Colonic mucosa (tissue), 4 donors: Measurements from ENCODE around the gene COL6A6. TPM values are rescaled to one million over a fixed set of nuclear protein-coding genes. Genes with fewer than 3 reads are reported as not detected.
A peak's percentile ranks its signal among the peaks of the same experiment; 100 is the strongest.
"Not testable (repeated sequence)": the region's sequence is repeated elsewhere in the genome, so short reads cannot be mapped to it uniquely, and the experiment has no call there.

Source experiments
- DNase-seq: peaks from one replicate; pipeline ENCODE4 v3.0.0-alpha.2; 2020
- H3K27ac ChIP-seq: fragments of 200-600 bp; one replicate; pipeline ENCODE4 v1.8.0; 2021
- H3K27me3 ChIP-seq: fragments of 200-600 bp; one replicate; pipeline ENCODE4 v1.8.0; 2021
- H3K36me3 ChIP-seq: fragments of 200-600 bp; one replicate; pipeline ENCODE4 v1.8.0; 2021
- H3K4me1 ChIP-seq: fragments of 200-600 bp; one replicate; pipeline ENCODE4 v1.8.0; 2021; ENCODE audit warnings: mild to moderate bottlenecking
- H3K4me3 ChIP-seq: fragments of 200-600 bp; one replicate; pipeline ENCODE4 v1.8.0; 2021
- H3K9ac ChIP-seq, 2 donors: one replicate each; pipeline ENCODE4 v1.7.0; 2013; ENCODE audit warnings: control low read depth in 2 of 2, low read depth in 2 of 2, low read length in 2 of 2
- H3K9me3 ChIP-seq: fragments of 200-600 bp; one replicate; pipeline ENCODE4 v1.8.0; 2021
- intact Hi-C: fragments of 100-400 bp; cut with DNase I; formaldehyde crosslinking; loops from one replicate; pipeline ENCODE4 v1.14.1; 2022
- total RNA-seq, 2 donors: library from RNA; stranded (reverse); fragmentation: NEBNext Ultra II Directional in 1 of 2; extraction: Animal tissue kit (Norgen Biotek cat#: 25700) in 1 of 2; gene quantifications; one replicate each; pipeline ENCODE4 v1.2.1, GENCODE V29; 2021
- TF ChIP-seq, protein P1 (sequence below): fragments of 200-600 bp; IDR thresholded peaks from one replicate; pipeline ENCODE4 v1.8.0; 2022; ENCODE audit warnings: antibody characterized with exemption, mild to moderate bottlenecking
- donor health status: healthy.
- donor health status: DM: no; HTN: no; CAD: no.
- donor health status: DM: no; HTN: no; CAD: no.

The COL6A6 gene
- total RNA-seq, 2 donors from 2014 or later: not detected

DNA sequence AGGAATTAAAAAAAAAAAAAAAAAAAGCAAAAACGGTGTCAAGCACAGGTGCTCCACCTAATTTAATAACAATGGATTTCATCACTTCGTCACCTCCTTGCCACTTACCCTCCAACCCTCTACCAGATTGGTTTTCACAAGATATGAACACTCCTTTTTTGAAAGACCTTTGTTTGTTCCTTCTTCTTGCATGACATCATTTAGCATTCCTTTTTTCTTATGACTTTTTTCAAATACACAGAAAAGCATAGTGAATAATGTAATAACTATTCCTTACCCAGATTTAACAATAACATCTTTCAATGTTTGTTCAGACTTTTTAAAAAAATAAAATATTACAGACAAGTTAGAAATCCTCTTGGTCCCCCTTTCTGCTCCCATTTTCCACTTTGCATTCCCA lies 16.3 kb downstream of the COL6A6 start:
- Histone ChIP-seq H3K9ac (no peak overlapping the region), H3K9me3 (no peaks in the 10 kb centered on the region), H3K4me3 (no peak overlapping the region), H3K4me1 (no peaks in the 10 kb centered on the region), H3K27ac (no peak overlapping the region), H3K27me3 (no peaks in the 10 kb centered on the region), H3K36me3 (no peaks in the 10 kb centered on the region)
- no peak for DNase-seq
- TF ChIP-seq, protein P1, sequence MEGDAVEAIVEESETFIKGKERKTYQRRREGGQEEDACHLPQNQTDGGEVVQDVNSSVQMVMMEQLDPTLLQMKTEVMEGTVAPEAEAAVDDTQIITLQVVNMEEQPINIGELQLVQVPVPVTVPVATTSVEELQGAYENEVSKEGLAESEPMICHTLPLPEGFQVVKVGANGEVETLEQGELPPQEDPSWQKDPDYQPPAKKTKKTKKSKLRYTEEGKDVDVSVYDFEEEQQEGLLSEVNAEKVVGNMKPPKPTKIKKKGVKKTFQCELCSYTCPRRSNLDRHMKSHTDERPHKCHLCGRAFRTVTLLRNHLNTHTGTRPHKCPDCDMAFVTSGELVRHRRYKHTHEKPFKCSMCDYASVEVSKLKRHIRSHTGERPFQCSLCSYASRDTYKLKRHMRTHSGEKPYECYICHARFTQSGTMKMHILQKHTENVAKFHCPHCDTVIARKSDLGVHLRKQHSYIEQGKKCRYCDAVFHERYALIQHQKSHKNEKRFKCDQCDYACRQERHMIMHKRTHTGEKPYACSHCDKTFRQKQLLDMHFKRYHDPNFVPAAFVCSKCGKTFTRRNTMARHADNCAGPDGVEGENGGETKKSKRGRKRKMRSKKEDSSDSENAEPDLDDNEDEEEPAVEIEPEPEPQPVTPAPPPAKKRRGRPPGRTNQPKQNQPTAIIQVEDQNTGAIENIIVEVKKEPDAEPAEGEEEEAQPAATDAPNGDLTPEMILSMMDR: no peak
- intact Hi-C loops: no loop called here

DNA sequence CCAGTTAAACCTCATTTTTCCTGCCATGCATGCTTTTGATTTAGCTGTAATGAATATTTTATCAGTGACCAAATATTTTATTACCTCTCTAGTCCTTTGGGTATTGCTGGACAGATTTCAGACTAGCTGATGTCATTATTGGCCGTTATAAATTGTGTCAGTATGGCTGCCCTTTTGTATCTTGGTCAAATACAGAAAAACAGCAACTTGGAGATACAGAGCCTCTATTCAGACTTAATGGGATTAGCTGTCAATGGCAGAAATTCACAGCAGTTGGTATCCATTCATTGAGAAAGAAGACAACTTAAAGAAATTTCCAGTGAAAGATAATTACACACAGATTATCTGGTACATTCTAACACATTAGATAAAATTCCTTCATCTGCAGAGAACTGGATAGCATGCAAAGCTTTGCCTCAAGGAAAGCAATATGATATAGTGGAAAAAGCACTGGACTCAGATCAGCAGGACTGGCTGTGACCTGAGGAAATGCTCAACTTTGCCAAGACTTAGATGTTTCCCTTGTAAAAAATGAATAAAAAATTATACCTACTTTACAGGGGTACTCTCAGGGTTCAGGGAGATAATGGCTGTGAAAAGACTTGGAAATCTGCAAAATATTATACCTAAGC lies 20.8 kb downstream of the COL6A6 start:
- Histone ChIP-seq H3K27me3 (no peaks in the 10 kb centered on the region), H3K9me3 (no peaks in the 10 kb centered on the region), H3K36me3 (no peaks in the 10 kb centered on the region), H3K9ac (no peak overlapping the region), H3K4me3 (no peak overlapping the region), H3K27ac (no peak overlapping the region), H3K4me1 (no peaks in the 10 kb centered on the region)
- DNase-seq: no peak
- TF ChIP-seq, protein P1: no peak
- intact Hi-C loops: loop anchor here (2.0 kb wide), 1 partner anchor 261 kb away; no protein-coding TSS in a partner anchor

DNA sequence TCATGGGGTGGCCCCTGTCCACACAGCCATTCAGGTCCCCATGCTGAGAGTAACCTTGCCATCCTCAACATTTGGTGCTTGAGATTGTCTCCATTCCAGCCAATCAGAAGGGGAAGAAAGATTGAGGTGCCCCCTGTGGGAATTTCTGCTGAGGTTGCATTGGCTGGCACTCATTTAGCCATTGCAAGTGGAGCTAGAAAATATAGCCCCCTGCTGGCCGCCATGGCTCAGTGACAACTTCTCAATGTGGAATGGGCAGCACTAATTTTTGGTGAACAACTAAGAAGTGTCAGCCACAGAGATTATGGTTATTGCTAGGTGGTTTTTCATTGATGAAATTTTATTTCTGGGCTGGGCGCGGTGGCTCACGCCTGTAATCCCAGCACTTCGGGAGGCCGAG lies 22.0 kb downstream of the COL6A6 start:
- Histone ChIP-seq H3K4me3 (no peak overlapping the region), H3K27me3 (no peaks in the 10 kb centered on the region), H3K27ac (no peak overlapping the region), H3K9me3 (no peaks in the 10 kb centered on the region), H3K9ac (no peak overlapping the region), H3K4me1 (no peaks in the 10 kb centered on the region), H3K36me3 (no peaks in the 10 kb centered on the region)
- intact Hi-C loops: loop anchor here (2.0 kb wide), 1 partner anchor 262 kb away; no protein-coding TSS in a partner anchor
- TF ChIP-seq, protein P1: peak; percentile 27
- DNase-seq: peak; percentile 37

DNA sequence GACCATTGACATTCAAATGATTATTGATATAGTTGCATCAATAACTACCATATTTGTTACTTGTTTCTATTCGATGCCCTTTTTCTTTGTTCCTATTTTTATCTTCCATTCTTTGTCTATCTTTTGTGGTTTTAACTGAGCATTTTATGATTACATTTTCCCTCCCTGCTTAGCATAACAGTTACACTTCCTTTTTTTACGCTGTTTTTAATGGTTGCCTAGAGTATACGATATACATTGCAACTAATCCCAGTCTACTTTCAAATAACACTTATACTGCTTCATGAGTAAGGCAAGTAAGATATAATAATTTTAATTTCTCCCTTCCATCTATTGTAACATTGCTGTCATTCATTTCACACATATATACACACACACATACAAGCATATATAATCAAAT lies 26.3 kb downstream of the COL6A6 start:
- H3K36me3 ChIP-seq: no peaks in the 10 kb centered on the region

GRCh38 chr3:130546920-130547679 lies 30.1 kb downstream of the COL6A6 start:
- no peak for DNase-seq
- Histone ChIP-seq H3K27ac (no peak overlapping the region), H3K4me1 (no peaks in the 10 kb centered on the region), H3K9me3 (no peaks in the 10 kb centered on the region), H3K4me3 (no peak overlapping the region), H3K9ac (no peak overlapping the region), H3K36me3 (no peaks in the 10 kb centered on the region), H3K27me3 (no peaks in the 10 kb centered on the region)
- intact Hi-C loops: no loop called here
- TF ChIP-seq, protein P1: no peak

More for the DNA sequence above, 26.3 kb downstream of the COL6A6 start:
- intact Hi-C loops: no loop called here
- Histone ChIP-seq H3K4me3 (no peak overlapping the region), H3K27ac (no peak overlapping the region), H3K9me3 (no peaks in the 10 kb centered on the region), H3K27me3 (no peaks in the 10 kb centered on the region), H3K4me1 (no peaks in the 10 kb centered on the region), H3K9ac (no peak overlapping the region)
- TF ChIP-seq, protein P1: no peak
- DNase-seq: no peak

DNA sequence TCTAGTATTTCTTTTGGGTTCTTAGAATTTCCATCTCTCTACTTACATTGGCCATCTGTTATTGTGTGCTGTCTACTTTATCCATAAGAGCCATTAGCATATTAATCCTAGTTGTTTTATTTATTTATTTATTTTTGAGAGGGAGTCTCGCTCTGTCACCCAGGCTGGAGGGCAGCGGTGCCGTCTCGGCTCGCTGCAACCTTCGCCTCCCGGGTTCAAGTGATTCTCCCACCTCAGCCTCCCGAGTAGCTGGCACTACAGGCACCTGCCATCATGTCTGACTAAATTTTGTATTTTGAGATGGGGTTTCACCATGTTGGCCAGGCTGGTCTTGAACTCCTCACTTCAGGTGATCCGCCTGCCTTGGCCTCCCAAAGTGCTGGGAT lies 30.7 kb downstream of the COL6A6 start:
- intact Hi-C loops, H3K4me3 ChIP-seq, H3K9me3 ChIP-seq, H3K36me3 ChIP-seq, H3K9ac ChIP-seq, H3K4me1 ChIP-seq, H3K27me3 ChIP-seq, H3K27ac ChIP-seq, DNase-seq: not testable (repeated sequence)
